Fibroblast of skin of right biceps (primary cell): ENCODE measurements around the gene PCYT1A.

Experiments used
- DNase-seq: peaks from one replicate; pipeline ENCODE4 v3.0.0-alpha.2; 2013

The PCYT1A gene

DNA sequence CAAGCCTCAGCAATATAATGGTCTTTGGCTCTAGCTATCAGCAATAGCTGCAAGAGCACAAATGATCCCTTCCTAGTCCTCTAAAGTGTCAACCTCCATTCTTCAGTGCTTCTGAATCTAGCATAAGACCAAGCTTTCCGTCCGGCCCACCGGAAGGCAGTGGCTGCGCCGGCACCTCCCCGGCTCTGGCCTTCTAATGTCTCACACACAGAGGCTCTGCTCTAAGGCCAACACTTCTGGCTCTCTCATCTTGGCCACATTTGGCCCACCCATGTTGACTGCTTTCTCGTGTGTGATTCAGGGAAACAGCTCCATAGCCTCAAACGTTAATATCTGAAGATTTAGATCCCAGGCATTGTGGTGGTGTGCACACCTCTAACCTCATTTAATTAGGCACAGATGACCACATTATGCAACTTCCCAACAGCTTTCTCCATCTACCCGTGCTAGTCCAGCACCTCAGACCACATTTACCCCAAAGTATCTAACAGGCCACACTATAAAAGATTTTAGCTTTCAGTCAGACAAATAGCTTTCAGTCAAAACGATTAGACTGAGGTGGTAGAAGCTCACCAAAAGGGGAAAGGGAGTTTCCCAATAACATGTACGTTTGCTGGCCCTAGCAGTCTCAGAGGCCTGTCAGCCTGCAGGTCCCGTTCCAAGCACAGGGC is 51.9 kb downstream of the PCYT1A start:
- DNase-seq, result no peak

GRCh38 chr3:196232882-196233251 is 54.7 kb downstream of the PCYT1A start:
- no peak for DNase-seq

DNA sequence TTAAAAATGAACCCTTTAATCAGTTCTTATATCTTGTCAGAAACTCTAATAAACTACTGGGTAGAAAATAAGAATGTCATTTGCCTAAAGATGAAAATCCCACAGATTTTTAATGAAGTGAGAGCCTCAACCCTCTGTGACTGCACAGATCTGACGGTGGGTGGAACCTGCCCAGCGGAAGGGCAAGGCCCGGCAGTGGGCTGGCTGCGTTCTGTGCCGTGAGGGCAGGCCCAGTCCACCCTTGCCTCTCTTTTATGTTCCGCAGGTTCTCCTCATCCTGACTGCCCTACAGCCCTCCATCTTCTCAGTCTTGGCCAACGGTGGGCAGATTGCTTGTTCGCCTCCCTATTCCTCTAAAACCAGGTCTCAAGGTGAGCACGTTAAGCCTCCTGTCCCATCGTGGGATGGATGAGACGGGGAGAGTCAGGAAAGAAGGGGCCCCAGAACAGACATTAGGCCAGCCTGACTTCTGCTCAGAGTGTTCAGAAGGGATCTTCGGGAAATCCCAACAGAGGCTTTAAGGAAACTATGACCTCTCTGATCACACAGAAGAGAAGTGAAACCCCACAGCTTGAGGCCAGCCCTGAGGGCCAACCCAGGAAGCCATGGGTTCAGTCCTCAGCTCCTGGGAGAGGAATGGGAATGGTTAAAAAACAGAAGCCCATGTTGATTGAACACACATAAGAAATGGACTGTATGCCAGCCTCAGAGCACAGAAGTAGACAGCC is 55.2 kb downstream of the PCYT1A start:
- no peak for DNase-seq

DNA sequence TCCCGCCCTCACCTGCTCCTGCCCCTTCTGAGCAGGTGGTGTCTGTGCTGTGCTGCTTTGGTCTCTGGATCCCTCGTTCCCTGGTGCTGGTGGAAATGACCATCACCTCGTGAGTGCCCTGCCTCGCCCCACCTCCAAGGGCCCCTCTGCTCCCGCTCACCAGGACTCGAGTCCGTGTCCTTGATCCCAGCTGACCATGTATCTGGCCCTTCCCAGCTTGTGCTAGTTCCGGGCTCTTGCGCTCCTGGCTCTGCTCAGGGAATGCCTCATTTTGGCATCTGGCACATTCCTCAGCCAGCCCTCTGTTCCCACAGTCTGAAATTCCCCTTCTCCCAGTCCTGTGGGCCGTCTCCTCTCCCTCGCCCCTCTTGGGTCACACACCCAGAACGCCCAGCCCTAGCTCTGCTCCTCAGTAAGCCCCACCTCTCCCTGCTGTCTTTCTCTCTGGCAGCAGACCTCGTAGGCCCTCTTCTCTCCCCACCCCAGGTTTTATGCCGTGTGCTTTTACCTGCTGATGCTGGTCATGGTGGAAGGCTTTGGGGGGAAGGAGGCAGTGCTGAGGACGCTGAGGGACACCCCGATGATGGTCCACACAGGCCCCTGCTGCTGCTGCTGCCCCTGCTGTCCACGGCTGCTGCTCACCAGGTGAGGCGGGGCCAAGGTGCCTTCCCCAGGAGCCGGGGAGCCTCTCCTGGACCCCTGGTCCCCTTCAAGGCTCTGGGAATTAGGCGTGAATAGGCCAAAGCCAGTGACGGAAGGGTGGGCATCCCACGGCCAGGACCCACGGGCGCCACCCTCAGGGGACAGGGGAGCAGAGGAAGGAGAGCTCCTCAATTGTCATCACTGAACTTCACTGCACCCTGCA is 59.7 kb downstream of the PCYT1A start:
- peak; percentile 3 for DNase-seq

- no peak for DNase-seq
Observed at GRCh38 chr3:196227121-196227561, 60.4 kb downstream of the PCYT1A start.

DNA sequence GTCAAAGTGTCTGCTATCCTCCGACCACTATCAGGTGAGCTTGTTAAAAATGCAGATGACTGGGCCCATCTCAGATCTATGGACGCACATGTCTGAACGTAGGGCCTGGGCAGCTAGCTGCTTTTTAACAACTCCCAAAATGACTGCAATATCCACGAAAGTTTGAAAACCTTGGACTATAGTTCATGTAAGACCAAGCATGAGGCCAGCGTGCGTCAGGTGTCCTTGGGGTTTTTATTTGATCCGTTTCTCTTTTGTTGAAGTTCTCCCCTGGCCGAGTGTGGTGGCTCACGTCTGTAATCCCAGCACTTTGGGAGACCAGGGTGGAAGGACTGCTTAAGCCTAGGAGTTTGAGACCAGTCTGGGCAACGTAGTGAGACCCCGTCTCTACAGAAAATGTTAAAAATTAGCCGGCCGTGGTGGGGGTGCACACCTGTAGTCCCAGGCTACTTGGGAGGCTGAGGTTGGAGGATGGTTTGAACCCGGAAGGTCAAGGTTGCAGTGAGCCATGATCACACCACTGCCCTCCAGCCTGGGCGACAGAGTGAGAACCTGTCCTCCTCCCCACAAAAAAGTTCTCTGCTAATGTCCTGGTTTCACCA is 61.7 kb downstream of the PCYT1A start:
- no peak for DNase-seq

DNA sequence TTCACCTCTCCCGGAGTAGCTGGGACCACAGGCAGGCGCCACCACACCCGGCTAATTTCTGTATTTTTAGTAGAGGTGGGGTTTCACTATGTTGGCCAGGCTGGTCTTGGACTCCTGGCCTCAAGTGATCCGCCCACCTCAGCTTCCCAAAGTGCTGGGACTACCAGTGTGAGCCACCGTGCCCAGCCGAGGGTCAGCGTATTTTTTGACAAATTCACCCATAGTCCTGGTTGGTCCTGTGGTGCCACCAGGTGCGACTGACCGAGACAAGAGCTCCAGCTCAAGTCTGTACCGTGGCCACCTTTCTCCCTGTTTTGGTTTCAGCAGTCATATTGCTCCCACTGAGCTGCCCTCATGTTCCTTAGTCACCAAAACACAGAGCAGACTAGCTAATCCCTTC is 62.4 kb downstream of the PCYT1A start:
- no peak for DNase-seq

GRCh38 chr3:196222876-196223595 is 64.5 kb downstream of the PCYT1A start:
- no peak for DNase-seq

DNA sequence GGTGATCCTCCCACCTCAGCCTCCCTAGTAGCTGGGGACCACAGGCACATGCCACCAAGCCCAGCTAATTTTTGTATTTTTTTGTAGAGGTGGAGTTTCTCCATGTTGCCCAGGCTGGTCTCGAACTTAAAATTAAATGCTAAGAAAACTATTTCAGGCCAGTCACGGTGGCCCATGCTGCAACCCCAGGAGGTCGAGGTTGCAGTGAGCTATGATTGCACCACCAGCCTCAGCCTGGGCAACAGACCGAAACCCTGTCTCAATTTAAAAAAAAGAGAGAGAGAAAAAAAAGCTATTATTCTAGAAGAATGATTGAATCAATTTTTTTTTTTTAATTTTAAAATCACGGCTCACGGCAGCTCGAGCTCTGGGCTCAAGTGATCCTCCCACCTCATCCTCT is 66.5 kb downstream of the PCYT1A start:
- DNase-seq, result no peak

DNA sequence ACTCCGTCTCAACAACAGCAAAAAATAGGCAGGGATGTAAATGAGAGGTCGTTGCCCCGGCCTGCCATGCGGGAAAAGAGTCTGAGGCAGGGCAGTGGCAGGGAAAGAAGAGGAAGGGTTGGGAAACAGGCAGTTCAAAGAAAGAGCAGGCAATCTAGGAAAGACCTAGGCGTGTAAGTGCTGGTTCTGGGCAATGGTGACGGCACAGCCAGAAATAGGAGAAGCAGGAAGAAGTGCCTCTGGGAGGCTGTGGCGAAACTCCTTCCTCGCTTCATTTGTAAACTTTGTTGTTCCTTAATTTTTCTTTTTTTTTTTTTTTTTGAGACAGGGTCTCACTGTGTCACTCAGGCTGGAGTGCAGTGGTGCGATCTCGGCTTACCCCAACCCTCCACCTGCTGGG is 66.9 kb downstream of the PCYT1A start:
- no peak for DNase-seq

DNA sequence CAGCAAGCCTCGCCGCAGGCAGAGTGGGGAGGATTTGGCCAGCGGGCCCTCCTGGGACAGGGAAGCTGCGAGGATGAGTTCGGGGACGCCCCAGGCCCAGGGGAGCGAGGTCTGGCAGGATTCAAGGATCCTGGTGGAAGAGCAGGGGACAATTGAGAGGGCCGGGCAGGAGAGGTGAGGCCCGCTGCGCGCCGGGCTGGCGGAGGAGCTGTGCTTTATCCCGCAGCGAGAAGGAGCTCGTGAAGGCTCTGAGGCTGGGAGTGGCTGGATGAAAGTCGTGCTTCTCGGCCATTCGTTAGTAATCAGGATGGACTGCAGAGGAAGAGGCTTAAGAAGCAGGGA is 67.6 kb downstream of the PCYT1A start:
- no peak for DNase-seq

GRCh38 chr3:196219194-196219969 is 68.1 kb downstream of the PCYT1A start:
- DNase-seq, result peak; percentile 83

- no peak for DNase-seq
Observed at GRCh38 chr3:196218155-196218712, 69.3 kb downstream of the PCYT1A start.

DNA sequence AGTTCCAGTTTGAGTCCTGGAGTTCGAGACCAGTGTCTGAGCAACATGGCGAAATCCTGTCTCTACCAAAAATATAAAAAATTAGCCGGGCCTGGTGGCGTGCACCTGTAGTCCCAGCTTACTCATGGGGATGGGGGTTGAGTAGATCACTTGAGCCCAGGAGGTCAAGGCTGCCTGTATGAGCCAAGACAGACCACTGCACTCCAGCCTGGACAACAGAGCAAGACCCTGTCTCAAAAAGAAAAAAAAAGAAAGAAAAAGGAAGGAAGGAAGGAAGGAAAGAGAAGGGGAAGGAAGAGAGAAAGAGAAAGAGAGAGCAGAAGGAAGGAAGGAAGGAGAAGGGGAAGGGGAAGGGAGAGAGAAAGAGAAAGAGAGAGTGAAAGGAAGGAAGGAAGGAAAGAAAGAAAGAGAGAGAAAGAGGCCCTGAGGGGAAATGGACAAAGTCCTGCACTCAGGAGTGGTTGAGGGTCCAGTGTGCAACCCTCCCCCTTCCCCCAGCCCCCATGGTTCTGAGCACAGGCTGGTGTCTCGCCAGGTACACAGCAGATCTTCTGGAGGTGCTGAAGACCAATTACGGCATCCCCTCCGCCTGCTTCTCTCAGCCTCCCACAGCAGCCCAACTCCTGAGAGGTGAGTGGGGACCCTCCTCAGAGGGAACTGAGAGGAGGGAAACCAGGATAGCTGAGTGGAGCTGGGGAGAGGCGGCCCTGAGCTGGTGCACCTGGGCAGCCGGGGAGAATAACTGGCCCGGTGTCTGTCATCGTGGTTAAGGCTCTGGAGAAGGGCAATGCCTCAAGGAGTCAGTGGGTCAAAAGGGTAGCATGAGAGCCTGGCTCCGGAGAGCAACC is 70.0 kb downstream of the PCYT1A start:
- no peak for DNase-seq

DNA sequence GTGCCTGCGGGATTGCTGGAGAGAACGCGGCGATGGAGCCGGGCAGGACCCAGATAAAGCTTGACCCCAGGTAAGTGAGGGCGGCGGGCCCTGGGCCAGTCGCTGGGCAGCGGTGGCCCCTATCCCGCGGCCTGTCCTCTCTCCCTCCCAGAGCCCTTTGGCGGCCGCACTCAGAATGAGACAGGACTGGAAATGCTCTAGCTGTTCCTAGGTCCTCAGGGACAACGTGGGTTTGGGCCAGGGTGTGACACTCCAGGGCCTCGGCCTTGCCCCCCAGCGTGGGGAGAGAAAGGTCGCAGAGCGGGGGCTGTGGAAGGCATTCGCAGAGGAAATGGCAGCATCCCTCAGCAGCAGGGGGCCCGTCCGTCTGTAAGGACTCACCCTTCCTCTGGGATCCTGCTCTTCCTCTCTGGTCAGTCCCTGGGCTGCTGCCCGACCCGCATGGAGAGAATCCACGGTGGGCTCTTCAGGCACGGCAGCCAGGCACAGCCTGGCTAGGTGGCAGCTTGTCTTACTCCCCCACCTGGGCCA is 70.8 kb downstream of the PCYT1A start:
- no peak for DNase-seq

- no peak for DNase-seq
Observed at GRCh38 chr3:196216089-196216564, 71.4 kb downstream of the PCYT1A start, which contains the start of gene SLC51A. Gene SLC51A, plus strand, starts transcription at chr3:196216534. Its CDS starts 179 bp downstream, at chr3:196216713.

GRCh38 chr3:196215493-196216020 is 72.0 kb downstream of the PCYT1A start:
- DNase-seq, result no peak

DNA sequence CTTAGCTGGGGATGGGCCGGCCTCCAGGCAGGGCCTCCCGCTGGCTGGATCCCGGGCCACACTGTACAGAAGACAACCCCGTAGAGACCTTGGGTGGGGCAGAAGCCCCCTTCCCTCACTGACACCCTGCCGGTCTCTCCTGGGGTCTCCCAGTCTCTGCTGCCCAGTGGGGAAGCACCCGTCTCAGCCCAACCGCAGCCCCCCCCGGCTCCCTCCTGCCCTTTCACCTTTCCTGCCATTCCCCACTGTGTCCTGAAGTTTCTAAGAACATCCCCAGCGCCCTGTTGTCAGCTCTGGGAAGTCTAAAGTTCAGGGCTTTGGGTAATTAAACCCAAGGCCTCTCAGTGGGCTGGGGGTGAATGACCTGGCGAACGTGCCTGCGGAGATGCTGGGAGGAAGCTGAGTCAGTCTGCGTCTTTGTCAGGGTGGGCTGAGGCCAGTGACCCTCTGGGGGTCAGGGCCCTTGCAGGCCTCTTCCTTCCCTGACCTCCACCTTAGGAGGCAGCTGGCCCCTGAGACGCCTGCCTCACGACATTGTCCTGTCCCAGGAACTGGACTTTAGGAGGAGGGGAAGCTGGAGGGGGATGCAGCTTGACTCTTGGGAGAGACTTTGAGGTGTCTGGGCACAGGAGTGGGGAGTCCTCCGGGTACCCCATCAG is 72.6 kb downstream of the PCYT1A start:
- DNase-seq, result no peak
